NCI-H146 treated with DMSO at 0.1 percent for 48 hours (cell line): ENCODE measurements around the gene TOR2A.
"Not testable (repeated sequence)": the region's sequence is repeated elsewhere in the genome, so short reads cannot be mapped to it uniquely, and the experiment has no call there.

Source experiments
- DNase-seq: peaks from one replicate; lab custom pipeline; 2025; ENCODE audit not compliant: unreplicated experiment; lab: John Stamatoyannopoulos, UW

TOR2A gene

DNA sequence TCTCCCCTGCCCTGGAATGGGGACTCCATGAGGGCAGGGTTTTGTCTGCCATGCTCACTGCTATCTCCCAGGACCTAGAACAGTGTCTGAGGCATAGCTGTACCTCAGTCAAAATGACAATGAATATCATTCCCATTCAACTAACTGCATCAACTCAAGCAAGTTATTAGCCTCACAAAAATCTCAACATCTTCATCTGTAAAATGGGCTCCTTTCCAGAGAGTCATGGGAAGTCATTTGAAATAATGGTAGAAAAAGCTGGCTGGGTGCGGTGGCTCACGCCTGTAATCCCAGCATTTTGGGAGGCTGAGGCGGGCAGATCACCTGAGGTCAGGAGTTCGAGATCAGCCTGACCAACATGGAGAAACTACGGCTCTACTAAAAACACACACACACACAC, 34.0 kb upstream of the TOR2A start:
- DNase-seq: no peak

DNA sequence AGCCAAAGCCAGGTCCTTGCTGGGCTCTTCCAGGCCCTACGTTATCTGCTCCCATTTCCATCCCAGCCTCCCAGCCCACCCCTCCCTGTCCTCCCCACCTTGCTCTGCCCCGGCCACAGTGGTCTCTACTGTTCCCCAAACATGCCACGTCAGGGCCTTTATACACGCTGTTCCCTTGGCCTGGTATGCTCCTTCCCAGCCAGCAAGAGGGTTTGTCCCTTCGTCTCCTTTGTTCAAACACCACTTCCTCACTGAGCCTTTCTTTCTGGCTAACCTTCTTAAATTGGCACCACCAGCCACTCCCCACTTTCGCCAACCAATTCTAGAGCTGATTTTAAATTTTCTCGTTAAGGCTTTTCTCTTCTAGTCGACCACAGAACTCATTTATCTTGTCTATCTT, 33.6 kb upstream of the TOR2A start:
- no peak for DNase-seq

DNA sequence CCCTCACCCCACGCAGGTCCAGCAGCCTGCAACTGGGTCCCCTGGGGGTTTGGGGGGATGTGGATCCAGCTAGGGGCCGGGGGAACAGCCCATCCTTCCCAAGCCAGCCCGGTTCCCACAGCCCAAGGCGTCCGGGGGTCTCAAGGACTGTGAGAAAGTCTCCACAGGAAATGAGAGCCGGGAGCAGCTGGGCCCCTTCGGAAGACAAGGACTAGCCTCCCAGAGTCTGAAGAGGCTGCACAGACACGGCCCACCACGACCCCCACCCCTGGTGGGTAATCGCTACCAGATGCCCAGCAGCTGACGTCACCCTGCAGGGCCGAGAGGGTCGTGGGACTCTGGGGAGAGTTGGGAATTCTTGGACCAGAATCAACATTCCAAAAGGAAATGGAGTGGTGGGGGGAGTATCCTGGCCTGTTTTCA, 32.8 kb upstream of the TOR2A start:
- DNase-seq: no peak

- DNase-seq: no peak
These were observed 32.3 kb upstream of the TOR2A start for GRCh38 chr9:127767410-127767809.

GRCh38 chr9:127765418-127765817, 30.3 kb upstream of the TOR2A start:
- DNase-seq: no peak

DNA sequence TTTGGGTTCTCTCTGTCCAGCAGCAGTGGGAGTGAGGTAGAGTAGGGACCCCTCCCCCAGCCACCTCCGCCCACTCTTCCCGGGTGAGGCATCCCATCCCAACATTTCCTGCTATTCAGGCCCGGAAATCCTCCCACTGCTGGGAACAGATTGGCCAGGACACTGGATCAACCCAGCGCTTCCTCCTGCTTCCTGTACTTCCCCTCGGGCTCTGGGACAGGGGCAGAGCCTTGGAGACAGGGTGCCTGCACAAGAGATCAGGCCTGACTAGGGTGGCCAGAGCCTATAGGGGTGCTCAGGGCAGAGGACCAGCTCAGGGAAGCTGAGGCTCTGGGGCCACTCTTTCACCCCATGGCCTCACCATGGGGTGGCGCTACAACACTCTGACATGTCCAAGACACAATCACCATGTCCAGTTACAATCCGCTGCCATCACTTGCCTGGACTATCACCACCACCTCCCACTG, 28.9 kb upstream of the TOR2A start:
- no peak for DNase-seq

GRCh38 chr9:127762111-127762676, 27.1 kb upstream of the TOR2A start:
- no peak for DNase-seq

DNA sequence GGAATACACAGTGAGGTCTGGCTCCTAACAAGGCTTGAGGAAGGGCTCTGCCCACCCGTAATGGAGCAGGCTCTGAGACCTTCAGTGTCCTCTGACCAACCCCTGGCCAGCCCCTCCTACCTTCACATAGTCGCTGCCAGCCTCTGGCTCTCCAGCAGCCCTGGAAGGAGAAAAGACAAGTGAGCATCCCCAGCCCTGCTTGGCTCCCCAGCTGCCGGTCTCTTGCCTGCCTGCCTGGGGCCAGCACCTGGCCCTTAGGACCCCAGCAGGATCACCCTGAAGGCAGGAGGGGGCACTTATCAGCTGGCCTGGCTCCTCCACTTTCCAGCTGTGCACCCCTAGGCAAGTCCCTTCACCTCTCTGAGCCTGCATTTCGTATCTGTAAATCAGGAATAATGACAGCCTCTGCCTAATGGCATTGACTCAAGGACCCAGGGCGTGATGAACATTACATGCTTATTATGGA, 26.4 kb upstream of the TOR2A start:
- DNase-seq: no peak

- DNase-seq: no peak
These were observed 26.0 kb upstream of the TOR2A start for GRCh38 chr9:127761061-127761460.

GRCh38 chr9:127758843-127759242, 23.7 kb upstream of the TOR2A start:
- no peak for DNase-seq

DNA sequence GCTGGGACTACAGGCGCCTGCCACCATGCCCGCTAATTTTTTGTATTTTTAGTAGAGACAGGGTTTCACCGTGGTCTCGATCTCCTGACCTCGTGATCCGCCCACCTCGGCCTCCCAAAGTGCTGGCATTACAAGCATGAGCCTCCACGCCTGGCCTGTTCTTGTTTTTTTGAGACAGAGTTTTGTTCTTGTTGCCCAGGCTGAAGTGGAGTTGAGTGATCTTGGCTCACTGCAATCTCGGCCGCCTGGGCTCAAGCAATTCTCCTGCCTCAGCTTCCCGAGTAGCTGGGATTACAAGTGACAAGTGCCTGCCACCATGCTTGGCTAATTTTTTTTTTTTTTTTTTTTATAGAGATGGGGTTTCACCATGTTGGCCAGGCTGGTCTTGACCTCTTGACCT, 21.7 kb upstream of the TOR2A start:
- DNase-seq: not testable (repeated sequence)

- no peak for DNase-seq
These were observed 21.1 kb upstream of the TOR2A start for GRCh38 chr9:127756233-127756632.

DNA sequence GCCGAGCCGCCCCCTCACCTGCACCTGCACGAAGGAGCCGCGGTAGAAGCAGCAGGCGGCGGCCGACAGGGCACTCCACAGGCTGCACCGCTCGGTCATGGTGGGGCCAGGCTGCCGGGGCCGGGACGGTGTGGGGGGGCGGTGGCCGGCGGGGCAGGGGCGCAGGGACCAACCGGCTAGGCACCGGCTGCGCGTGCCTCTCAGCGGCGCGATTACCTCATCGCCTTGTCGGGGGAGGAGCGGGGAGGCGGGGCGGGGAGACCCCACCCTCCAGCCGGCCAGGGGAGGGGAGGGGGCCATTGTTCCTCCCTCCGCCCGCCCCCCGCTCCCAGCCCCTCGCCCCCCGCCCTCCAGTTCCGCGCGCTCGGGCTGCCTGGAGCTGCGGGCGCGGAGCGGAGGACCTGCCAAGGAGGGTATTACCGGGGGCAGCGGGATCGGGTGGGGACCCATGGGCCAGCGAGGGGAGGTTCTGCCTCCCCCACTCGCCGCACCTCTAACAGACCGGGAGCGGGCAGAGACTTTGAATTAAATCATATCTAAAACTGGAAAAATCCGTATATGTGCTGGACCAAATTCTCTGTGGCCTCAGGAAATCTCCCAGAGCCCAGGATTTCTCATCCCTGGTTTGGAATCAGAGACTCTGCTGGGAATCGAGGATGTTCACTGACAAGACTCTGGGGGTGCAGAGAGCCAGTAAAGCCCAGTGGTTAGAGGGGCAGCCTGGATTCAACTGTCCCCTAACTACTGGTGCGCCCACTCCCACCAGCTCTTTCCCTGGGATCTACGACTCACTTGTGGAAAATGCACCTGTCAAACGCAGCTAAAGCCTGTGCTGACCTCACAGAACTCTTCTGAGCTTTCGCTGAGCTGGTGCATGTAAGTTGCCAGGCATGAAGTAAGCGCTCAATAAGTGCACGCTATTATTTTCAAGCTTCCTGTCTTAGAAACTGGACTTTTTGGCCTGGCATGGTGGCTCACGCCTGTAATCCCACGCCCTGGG, 20.3 kb upstream of the TOR2A start:
- no peak for DNase-seq

DNA sequence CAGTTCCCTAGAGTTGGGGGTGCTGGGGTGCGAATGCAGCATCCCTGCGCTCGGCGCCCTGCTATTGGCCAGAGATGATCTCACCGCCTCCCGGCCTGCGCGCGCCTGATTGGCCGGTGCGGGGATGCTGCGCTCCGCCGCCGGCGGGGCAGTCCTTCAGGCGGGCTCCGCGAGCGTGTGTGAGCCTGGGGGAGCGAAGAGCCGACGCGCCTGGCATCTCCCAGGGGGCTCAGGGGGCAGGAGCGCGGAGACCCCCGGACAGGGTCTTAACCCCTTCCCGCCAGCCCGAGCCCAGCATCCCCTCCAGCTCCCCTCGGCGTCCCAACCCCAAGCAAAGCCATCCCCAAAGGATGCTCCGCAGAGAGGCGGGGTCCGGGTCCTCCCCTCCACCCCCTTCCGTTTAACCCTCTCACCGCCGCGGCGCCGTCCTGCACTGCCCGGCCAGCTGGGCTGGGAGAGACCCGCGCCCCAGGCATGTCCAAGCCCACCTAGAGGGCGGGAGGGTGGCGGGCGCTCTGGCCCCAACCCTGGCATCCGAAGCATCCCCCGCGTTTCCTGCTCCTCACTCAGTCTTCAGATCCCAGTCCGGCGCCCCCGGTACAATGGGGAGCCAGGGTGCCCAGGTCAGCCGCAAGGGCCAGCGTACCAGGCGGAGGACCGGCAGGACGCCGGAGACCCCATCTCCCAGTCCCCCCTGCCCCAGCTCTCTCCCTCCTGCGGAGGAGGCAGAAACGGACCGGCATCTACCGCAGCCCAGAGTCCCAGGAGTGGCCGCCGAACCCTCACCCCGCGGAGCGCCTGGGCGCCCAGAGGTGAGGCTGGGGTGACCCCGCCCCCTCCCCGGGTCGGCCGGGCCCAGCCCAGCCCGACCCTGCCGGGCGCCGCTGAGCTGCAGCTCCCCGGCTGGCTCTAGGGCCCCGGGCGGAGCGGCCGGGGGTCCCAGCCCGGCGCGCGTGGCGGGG, 19.3 kb upstream of the TOR2A start:
- DNase-seq: no peak

- DNase-seq: no peak
These were observed 18.5 kb upstream of the TOR2A start for GRCh38 chr9:127753622-127754021.

- DNase-seq: no peak
These were observed 18.1 kb upstream of the TOR2A start for GRCh38 chr9:127753148-127753547.

- DNase-seq: no peak
These were observed 16.4 kb upstream of the TOR2A start for GRCh38 chr9:127751269-127752054.

DNA sequence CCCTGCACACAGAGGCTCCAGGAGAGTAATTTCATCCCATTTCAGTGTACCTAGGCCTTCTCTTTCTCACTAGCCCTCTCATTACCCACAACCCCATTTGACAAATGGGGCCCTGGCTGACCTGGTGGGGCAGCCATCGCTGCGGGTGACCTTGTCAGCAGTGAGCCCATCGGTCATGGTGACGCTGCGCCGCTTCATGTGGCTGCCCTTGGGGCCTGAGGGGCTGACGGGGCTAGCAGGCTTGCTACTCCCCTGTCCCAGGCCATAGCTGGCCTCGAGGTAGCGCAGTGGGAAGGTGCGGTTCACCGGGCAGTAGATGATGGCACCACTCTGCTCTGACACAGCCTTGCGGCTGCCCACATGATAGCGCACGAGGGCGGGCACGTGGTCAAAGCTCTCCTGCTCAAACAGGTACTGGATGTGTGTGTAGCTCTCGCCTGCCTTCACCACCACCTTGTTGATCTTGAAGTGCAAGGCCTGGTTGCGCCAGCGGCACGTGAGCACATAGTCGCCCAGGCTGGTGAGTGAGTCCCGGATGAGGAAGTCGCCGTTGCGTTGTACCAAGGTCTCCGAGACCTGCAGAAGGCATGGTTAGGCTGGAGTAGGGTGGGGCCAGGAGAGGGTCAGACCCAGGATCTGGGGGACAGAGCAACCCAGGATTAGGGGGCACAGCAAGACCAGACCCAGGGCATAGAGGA, 14.1 kb upstream of the TOR2A start:
- no peak for DNase-seq

DNA sequence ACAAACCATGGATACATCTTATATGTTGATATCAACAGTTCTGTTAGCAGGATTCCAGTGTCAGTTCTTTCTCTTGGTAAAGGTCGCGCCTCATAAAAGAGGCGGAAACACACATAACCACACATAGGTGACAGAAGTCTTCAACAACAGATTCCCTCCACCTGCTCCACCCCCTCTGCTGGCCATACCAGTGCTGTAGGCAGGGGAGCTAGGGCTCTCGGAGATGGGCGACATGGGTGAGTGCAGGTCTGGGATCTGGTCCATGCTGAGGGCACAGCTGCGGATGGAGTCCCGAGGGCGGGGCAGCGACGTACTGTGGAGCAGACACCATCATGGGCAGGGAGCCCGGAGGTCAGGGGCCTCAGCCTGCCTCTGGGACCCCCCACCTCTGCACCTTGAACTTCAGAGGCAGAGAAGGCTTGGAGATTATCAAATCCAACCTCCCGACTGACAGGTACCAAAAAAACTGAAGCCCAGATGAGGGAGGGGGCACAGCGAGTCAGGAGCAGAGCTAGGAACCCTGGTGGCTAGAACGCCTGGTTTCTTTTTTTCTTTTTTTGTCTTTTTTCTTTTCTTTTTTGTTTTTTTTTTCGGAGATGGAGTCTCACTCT, 12.0 kb upstream of the TOR2A start:
- no peak for DNase-seq
